ENCODE data around the gene DCLK1. TPM values are rescaled to one million over a fixed set of nuclear protein-coding genes. Genes with fewer than 3 reads are reported as not detected.

Gene DCLK1
- total RNA-seq, 1 experiment from 2014 or later: not detected

GRCh38 chr13:35909091-35909490 lies 222.1 kb downstream of the DCLK1 start:
- ChIA-PET CTCF (no interaction called here), POLR2A (no interaction called here)

GRCh38 chr13:35908226-35908625 lies 223.0 kb downstream of the DCLK1 start:
- DNase-seq: no peak
- no peak for TF ChIP-seq CTCF (IDR thresholded peaks at IDR 0.05; ENCODE audit: insufficient read depth in 1 of 2, low read depth in 1 of 2, low read length in 1 of 2, severe bottlenecking in 1 of 2, unreplicated experiment in 1 of 2)
- Mint-ChIP-seq H3K9me3 (ENCODE audit: unreplicated experiment) (no peaks in the 10 kb centered on the region), H3K36me3 (ENCODE audit: insufficient read depth, unreplicated experiment) (no peaks in the 10 kb centered on the region), H3K4me3 (ENCODE audit: unreplicated experiment) (no peak overlapping the region), H3K4me1 (ENCODE audit: low read depth, unreplicated experiment) (no peaks in the 10 kb centered on the region), H3K27ac (ENCODE audit: unreplicated experiment) (no peak overlapping the region), H3K27me3 (ENCODE audit: insufficient read depth, unreplicated experiment) (peaks cover 4% of the 10 kb centered on the region)
- Histone ChIP-seq H3K4me1 (no peaks in the 10 kb centered on the region), H3K9me3 (no peaks in the 10 kb centered on the region), H3K27me3 (replicated peaks; ENCODE audit: control insufficient read depth, insufficient read depth, low read length) (no peaks in the 10 kb centered on the region), H3K36me3 (ENCODE audit: control insufficient read depth, insufficient read depth, low read length) (no peaks in the 10 kb centered on the region), H3K4me3 (ENCODE audit: low read depth, low read length) (no peak overlapping the region)
- POLR2A ChIA-PET: no interaction called here
- CTCF ChIA-PET: no interaction called here
- intact Hi-C loops (cut with micrococcal nuclease; ENCODE audit: unreplicated experiment): no loop called here
- BruUV-seq (replicated peaks): no TSS peak

More at GRCh38 chr13:35909091-35909490, 222.1 kb downstream of the DCLK1 start:
- H3K27me3 ChIP-seq (replicated peaks; ENCODE audit: control insufficient read depth, insufficient read depth, low read length): no peaks in the 10 kb centered on the region
- Mint-ChIP-seq H3K4me3 (ENCODE audit: unreplicated experiment) (no peak overlapping the region), H3K9me3 (ENCODE audit: unreplicated experiment) (no peaks in the 10 kb centered on the region), H3K36me3 (ENCODE audit: insufficient read depth, unreplicated experiment) (no peaks in the 10 kb centered on the region), H3K27me3 (ENCODE audit: insufficient read depth, unreplicated experiment) (peaks cover 4% of the 10 kb centered on the region), H3K27ac (ENCODE audit: unreplicated experiment) (no peak overlapping the region), H3K4me1 (ENCODE audit: low read depth, unreplicated experiment) (no peaks in the 10 kb centered on the region)
- BruUV-seq (replicated peaks): no TSS peak
- no peak for DNase-seq
- no peak for TF ChIP-seq CTCF (IDR thresholded peaks at IDR 0.05; ENCODE audit: insufficient read depth in 1 of 2, low read depth in 1 of 2, low read length in 1 of 2, severe bottlenecking in 1 of 2, unreplicated experiment in 1 of 2)
- no peaks in the 10 kb centered on the region for H3K36me3 ChIP-seq (ENCODE audit: control insufficient read depth, insufficient read depth, low read length)
- intact Hi-C loops (cut with micrococcal nuclease; ENCODE audit: unreplicated experiment): no loop called here
- H3K9me3 ChIP-seq: no peaks in the 10 kb centered on the region
- no peak overlapping the region for H3K4me3 ChIP-seq (ENCODE audit: low read depth, low read length)
- no peaks in the 10 kb centered on the region for H3K4me1 ChIP-seq

- intact Hi-C loops (cut with micrococcal nuclease; ENCODE audit: unreplicated experiment): no loop called here
- no peaks in the 10 kb centered on the region for H3K27me3 ChIP-seq (replicated peaks; ENCODE audit: control insufficient read depth, insufficient read depth, low read length)
- ChIA-PET CTCF (no interaction called here), POLR2A (no interaction called here)
- no peaks in the 10 kb centered on the region for H3K9me3 ChIP-seq
- Mint-ChIP-seq H3K27me3 (ENCODE audit: insufficient read depth, unreplicated experiment) (peaks cover 4% of the 10 kb centered on the region), H3K27ac (ENCODE audit: unreplicated experiment) (no peak overlapping the region), H3K9me3 (ENCODE audit: unreplicated experiment) (no peaks in the 10 kb centered on the region), H3K4me3 (ENCODE audit: unreplicated experiment) (no peak overlapping the region), H3K4me1 (ENCODE audit: low read depth, unreplicated experiment) (no peaks in the 10 kb centered on the region), H3K36me3 (ENCODE audit: insufficient read depth, unreplicated experiment) (no peaks in the 10 kb centered on the region)
- no TSS peak for BruUV-seq (replicated peaks)
- no peaks in the 10 kb centered on the region for H3K4me1 ChIP-seq
- no peaks in the 10 kb centered on the region for H3K36me3 ChIP-seq (ENCODE audit: control insufficient read depth, insufficient read depth, low read length)
- no peak for DNase-seq
- H3K4me3 ChIP-seq (ENCODE audit: low read depth, low read length): no peak overlapping the region
- no peak for TF ChIP-seq CTCF (IDR thresholded peaks at IDR 0.05; ENCODE audit: insufficient read depth in 1 of 2, low read depth in 1 of 2, low read length in 1 of 2, severe bottlenecking in 1 of 2, unreplicated experiment in 1 of 2)
These were observed 224.5 kb downstream of the DCLK1 start for GRCh38 chr13:35906636-35907035.
